GM19023 (cell line): ENCODE results near the gene CRHR2.

Experiments used
- ATAC-seq: cut with Tn5 transposase; IDR thresholded peaks from one replicate; pipeline ENCODE4 v1.9.1; 2021; ENCODE audit warnings: mild to moderate bottlenecking, moderate library complexity; ENCODE audit not compliant: unreplicated experiment

CRHR2 gene

DNA sequence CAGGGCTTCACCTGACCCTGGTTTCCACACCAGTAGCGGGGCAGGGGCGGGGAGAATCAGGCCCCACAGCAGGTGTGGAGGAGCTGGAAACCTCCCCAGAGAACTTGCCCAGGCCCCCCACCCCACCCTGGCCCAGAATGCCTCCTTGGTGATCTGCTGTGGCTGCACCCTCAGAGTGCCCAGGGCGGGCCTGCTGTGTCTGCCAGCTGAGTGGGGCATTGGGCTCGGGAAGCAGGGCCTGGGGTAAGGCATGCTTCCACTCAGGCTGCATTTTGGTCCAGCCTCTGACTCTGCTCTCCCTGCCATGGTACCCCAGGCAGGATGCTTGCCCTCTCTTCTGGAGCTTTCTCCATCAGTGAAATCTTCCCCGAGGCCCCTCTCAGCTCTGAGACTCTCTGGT, 1.1 kb upstream of the CRHR2 start:
- ATAC-seq: no peak

DNA sequence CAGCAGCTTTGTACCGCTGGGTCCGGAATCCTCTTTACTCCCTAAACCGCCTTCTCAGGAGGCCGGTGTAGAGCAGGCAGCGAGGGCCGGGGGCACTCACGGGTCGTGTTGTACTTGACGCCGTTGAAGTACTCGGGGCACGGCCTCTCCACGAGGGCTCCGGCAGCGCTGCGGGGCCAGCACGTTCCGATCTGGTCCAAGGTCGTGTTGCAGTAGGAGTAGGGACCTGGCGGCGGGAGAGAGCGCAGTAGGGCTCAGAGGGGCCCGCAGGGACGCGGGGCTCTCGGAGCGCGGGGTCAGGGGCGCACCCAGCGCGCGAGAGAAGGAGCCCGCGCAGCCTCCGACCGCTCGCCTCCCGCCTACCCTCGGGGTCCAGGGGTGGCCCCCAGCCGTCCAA, 443 bp downstream of the CRHR2 start:
- ATAC-seq: no peak

DNA sequence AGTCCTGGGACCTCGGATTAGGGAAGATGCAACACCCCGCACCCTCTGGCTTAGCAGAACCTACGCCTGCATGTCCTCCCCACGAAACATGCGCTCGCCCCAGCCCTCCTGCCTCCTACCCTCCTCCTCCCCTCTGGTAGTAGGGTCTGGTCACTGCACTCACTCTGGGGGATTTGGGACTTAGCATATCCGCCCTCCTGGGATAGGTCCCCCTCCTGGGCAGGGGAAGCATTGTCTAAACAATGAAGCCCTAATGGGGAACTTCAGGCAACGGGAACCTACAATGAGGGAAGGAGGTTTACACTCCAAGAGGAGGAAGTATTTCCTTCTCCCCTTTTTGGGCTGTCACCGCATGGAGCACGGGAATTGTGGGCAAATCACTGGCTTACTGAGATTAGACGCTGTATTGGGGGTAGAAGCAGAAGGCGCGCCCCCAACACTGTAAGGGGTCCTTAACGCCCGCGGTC, 892 bp downstream of the CRHR2 start:
- no peak for ATAC-seq

DNA sequence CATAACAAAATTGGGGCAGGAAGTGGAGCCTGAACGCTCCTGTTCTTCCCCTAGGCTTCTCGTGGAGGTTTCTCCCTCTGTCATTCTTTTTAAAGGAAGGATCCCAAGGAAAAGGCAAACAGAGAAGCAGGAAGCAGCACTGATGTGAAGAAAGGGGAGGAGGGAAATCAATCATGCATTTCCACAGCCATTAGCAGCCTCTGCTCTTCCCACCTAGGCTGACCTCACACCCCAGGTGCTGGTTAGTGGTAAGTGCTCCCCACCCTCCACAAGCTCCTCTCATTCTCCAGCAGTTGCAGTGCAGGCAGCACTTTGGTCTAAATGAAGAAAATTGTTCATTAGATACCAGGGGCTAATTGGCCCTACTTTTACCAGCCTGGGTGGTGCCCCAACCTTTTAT, 2.6 kb downstream of the CRHR2 start:
- ATAC-seq: no peak

DNA sequence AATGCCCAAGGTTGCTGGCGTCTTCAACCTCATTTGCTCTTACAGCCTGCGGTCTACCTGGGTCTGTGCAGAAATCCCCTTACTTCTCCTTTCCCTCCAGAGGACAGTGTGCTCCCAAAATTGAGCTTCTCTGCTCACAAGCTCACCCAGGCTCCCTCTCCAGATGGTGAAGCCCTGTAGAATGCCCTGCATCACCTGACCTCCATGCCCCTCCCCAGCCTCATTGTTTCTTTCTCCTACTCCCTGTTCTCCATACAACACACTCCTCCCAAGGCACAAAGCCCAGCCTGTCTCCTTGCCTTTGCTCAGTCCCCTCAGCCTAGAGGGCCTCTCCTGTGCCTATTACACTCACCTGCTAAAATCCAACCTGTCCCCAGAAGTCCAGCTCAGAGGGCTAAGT, 3.5 kb downstream of the CRHR2 start:
- no peak for ATAC-seq

DNA sequence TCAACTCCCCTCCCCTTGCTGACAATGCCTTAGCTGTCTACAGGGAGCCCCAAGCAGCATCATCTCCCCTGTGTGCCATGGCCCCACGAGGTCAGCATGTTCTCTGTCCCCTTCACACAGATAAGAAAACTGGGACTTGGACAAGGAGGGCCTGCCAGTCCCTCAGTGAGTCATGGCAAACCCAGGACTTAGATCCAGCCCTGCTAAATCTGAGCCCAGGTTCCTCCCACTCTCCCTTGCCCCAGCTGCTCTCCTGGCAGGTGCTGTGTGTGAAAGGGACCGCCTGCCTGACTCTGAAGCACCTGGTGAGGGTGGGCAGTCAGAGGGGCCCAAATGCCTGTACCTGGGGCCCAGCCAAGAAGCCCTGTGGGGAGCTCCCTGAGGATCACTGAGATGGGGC, 7.4 kb downstream of the CRHR2 start:
- no peak for ATAC-seq

DNA sequence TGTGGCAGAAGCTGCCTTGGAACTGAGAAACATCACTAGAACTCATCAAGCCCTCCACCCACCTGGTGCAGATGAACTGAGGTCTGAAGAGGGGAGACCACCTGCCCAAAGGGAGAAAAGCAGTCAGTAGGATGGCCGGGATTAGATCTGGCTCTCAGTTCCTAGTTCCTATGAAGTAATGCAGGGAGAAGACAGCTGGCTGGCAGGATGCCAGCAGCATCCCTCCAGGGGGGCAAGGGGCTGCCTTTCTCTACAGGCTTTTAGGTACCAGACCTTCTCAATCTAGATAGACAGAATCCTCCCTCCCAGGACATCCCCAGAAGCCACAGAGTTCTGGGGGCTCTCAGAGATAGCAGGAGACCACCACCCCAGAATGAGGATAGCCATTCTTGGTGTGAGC, 7.8 kb downstream of the CRHR2 start:
- ATAC-seq: no peak

DNA sequence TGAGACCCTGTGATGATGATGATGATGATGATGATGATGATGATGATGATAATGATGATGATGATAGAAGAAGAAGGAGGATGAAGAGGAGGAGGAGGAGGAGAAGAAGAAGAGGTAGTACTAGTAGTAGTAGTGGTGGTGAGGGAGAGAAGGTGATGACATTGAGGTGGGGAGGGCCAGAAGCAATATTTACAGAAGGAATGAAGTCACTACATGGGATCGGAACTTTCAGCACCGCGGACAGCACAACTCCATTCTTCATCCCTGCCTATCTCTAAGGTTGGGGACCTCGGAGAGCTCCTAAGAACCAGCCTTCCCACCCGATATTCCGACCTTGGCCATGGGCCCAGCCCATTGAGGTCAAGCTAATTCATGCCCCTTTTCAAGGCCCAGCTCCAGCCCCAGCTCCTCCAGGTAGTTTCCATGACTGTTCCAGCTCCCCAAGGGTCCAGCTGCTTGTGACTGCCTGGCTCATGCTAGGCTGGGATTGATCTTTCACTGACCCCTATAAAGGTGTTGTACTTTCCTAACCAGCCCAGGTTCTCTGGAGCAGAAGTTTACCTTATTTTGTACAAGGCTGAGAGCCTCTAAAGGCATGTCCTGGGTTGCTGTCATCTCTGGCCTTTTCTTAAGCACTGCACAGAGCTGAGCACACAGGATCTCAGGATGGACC, 10.3 kb downstream of the CRHR2 start:
- no peak for ATAC-seq

DNA sequence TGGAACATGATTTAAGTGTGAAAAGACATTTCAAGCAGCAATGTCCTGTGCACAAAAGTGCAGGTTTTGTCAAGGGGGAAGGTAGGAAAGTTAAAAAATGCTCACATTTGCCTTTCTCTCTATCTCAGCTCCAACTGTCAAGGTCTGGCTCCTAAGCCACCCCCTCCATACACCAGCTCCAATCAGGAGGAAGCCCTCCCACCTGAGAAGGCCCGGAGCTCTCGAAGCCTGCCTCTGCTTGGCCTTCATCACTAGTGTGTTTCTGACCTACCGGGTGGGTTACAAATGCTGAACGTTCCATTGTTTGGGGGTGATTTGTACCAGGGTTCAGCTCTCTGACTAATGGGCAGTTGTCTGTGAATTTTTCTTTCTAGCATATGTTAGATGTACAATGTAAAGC, 14.2 kb downstream of the CRHR2 start:
- no peak for ATAC-seq

DNA sequence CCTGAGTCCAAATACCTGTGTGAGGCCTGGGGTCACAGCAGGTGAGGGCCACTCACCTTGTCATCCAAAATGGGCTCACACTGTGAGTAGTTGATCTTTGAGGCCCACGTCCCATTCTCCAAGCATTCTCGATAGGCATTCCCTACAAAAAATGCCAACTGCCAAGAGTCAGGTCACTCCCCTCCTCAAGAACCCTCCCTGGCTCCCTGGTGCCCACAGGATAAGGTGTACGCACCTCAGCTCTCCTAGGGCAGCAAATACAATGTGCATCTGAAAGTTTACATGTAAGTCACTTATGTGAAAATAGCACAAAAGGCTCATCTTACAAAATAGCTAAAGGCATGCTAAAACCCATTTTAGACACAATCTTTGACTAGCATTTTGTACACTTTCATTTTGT, 15.1 kb downstream of the CRHR2 start:
- no peak for ATAC-seq

DNA sequence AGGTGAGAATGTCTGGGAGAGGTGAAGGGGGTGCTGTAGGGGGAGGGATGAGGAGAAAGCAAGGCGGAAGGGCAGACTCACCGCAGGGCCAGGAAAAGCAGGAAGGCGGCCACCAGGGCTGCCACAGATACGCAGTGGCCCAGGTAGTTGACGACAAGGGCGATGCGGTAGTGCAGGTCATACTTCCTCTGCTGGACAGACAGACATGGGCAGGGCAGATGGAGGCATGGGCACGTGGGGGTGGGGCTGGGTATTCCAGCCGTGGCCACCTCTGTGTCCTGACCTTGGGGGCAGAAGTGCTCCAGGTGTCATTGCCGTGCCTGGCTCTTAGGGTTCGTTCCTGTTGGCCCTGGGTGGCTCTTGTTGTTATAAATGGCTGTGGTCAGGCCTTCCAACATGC, 16.8 kb downstream of the CRHR2 start:
- ATAC-seq: no peak

DNA sequence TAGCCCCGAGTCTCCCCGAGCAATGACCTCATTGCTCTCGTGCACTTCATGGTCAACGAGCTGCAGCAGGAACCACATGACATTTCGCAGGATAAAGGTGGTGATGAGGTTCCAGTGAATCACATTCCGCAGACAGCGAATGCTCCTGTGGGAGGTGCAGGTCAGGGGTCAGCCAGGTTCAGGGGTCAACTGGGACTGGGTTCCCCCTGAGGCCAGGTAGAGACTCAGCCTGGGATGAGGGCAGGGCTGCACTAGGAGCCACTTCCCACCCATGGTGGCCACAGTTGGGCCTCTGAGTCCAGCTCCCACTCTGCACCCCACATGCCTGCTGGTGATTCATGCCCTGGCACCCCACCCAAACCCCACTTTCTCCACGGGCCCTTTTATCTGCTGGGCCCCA, 17.2 kb downstream of the CRHR2 start:
- ATAC-seq: no peak

DNA sequence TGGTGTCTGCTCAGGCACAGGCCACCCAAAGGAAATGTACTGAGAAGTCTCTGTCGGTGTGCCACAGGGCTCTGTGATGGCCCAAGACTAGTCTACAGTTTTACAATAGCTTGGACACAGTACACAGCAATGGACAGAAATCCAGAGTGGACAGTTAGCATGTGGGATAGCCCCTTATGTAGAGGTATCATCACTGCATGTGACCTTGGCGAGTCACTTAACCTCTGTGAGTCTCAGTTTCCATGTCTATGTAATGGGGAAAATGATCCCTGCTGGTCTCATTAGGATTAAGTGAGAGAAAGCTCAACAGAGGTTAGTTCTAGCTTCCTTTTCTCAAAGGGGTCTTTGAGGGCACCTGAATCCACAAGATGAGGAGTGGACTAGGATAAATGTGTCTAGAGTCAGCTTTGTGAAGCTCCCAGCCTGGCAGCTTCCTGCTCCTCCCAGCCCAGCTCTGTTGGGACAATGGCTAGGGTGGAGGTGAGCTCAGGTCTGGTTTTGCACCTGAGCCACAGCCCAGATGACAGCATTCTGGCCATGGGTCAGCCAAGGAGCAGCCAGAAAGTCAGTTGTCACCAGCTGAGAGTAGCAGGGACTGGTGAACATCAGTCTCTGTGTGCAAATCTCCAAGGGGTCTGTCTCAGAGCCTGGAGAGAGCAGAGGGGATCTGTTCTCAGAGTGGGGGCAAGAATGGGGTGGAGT, 17.9 kb downstream of the CRHR2 start:
- ATAC-seq: no peak

DNA sequence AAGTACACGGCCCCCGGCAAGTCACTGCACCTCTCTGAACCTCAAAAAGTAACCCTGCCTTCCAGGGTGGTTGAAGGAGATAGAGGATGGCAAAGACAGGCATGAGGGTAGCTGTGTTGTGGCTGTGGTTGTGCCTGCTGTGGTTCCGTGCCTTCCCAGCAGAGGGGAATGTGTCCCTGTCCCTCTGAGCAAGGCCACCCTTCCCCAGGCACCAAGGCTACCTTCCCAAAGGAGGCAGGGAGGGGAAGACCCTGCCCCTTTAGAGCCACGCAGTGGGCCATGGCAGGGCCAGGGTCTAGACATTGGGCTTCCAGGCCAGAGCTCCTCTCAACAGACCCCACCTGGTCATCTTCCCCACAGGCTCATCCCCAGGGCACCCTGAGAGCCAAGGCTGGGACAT, 18.8 kb downstream of the CRHR2 start:
- no peak for ATAC-seq

DNA sequence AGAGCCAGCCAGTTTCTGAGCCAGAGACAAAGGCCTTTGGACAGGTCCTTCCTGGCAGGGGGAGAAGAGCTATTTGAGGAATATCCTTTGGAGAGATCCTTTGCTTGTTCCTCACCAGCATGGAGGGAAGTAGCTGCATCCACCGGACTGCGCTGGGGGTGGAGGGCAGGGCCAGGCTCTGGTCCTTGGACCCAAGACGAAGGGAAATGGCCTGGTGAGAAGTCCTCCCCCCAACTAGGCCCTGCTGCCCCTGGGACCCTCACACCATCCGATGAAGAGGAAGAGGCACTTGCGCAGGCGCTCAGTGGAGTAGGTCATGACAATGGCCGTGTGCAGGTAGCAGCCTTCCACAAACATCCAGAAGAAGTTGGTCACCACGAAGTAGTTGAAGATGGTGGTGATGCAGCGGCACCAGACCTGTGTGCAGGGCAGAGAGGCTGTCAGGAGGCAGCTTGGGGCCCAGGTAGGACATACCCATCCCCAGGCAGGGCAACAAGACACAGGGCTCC, 19.8 kb downstream of the CRHR2 start:
- ATAC-seq: no peak

DNA sequence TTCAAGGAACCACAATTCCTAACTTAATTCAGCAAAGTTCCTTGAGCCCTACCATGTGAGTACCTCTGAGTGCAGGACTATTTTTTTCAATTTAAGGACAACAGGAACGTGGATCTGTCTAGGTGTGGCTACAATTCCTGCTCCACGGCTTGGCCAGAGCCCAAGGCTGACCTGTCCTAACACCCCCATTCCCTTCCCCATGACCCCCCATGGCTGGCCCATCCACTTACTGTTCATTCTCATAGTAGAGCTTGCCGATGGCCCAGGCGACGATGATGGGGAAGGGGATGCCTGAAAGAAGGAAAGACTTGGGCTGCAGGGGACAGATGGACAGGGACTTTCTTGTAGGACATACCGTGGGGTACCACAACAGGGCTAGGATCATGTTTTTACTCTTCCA, 20.3 kb downstream of the CRHR2 start:
- no peak for ATAC-seq

DNA sequence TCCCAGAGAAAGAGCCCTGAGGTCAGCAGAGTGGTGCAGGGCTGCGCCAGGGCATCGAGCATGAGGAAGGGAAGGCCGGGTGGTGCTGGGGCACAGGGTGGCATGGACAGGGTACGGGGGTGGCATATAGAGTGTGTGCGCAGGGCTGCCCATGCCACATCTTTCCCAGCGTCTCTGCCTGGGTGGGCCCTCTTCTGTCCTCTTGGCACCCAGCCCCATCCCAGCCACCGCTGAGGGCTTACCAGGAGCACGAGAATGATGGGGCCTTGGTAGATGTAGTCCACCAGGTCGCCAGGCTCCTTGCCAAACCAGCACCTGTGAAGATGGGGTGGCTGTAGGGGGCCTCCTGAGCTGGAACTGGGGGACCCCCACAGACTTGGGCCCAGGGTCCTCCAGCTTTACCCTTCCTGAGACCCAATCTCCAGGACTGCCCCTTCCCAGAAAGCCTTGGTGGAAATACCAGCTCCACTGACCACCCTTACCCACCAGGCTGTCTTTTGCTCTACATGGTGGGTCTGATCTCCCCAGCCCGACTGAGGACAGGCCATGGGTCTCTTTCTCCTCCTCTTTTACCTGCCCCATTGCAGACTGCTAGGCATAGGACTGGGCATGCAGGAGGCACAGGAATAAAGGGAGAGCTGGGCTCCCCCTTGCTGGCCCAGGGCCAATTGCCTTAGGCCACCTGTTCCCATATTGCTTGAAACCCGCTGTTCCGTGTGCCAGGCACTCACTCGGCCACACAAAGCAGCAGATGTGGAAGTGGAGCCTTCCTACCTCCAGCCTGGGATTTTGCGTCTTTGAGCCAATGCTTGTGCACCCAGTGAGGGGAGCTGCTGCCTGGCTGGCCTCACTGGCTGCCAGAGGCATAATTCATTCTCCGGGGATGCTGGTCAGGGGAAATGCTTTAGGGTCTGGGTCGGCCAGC, 21.7 kb downstream of the CRHR2 start:
- ATAC-seq: no peak

DNA sequence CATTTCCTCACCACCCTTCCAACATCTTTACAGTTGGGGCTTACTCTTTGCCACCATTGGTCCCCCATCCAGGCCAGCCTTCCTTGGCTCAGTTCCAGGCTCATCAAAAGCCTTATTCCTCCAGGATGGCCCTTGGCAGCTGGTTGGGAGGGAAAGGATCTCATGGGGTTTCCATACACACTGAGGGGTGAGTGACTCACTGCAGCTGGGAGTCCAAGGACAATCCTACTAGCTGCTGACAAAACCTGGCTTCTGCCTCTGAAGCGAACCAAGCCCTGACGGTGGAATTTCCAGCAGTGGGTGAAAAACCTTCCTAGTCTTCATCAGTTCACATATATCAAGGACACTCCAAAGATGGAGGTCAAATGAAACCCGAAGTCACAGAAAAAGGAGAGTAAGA, 22.9 kb downstream of the CRHR2 start:
- ATAC-seq: no peak

DNA sequence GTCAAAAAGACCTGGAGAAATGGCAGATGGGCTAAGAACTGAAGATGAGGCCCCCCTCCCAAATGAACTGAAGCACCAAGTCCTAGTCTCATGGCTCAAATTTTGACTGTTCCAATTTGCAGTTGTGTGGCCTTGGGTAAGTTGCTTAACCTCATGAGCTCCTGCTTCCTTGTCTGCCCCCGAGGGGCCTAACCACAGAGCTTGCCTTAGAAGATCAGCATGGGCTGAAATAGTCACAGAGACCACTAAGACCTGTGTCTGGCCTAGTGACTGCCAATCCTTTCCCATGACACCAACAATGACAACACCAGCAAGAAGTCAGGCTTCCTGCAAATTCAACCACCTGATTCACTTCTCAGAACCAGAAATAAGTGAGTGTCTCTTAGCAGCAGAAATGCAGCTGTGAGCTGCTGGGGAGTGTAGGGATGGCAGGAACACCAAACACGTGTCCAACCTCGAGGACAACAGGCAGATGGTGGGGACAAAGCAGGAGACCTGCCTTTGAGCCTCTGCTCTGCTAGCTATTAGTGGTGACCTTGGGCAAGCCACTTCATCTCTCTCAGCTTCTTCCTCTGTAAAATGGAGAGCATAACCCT, 23.7 kb downstream of the CRHR2 start:
- no peak for ATAC-seq

DNA sequence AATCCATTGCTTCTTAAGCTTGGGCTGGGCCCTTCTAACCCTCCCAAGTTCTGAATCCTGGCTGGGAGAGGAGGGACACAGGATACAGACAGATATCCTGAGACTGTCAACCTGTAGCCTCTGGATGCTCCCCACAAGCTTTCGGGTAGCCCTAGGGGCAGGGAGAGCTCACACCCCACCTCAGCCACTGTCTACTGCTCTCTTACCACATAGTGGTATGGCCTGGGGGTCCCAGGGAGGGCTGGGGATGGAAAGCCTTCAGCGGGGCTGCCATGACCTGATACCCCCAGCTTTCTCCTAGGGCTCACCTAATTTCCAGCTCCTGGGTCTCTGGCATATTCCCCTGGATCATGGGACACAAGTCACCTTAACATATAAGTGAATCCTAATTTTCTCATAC, 25.1 kb downstream of the CRHR2 start:
- ATAC-seq: no peak
